Thoracic aorta endothelial cell (primary cell): ENCODE measurements around the gene MYADML2. TPM values are rescaled to one million over a fixed set of nuclear protein-coding genes. Genes with fewer than 3 reads are reported as not detected.

Experiments
- total RNA-seq: library from RNA; depleted of rRNA; stranded (reverse); fragments of >200 nt; gene quantifications from 2 replicates; pipeline ENCODE4 v1.2.3, GENCODE V29; 2012

MYADML2 gene
- total RNA-seq, result not detected in 2 replicates

GRCh38 chr17:81947189-81947588 is at the start of gene MYADML2:
TSS of gene MYADML2 (minus strand) at chr17:81947233. CDS start at chr17:81941741, 5,492 bp downstream.

GRCh38 chr17:81977211-81977808 is 30.3 kb upstream of the MYADML2 start, which contains the start of gene ASPSCR1:
TSS of gene ASPSCR1 (plus strand) at chr17:81977629. CDS start at chr17:81977647, 18 bp downstream.

GRCh38 chr17:81961087-81961511 is 14.1 kb upstream of the MYADML2 start, which contains the start of gene NOTUM:
TSS of gene NOTUM (minus strand) at chr17:81961187. CDS start at chr17:81960909, 278 bp downstream.

GRCh38 chr17:81927653-81928543 is 19.1 kb downstream of the MYADML2 start, which contains the start of gene MAFG:
TSS of gene MAFG (minus strand) at chr17:81927735. CDS start at chr17:81923185, 4,550 bp downstream.

GRCh38 chr17:81917565-81918332 is 29.3 kb downstream of the MYADML2 start, which contains the start of gene SIRT7:
TSS of gene SIRT7 (minus strand) at chr17:81918176. CDS start at chr17:81918131, 45 bp downstream.

GRCh38 chr17:81911277-81911961 is 35.6 kb downstream of the MYADML2 start, which contains the start of gene PCYT2:
TSS of gene PCYT2 (minus strand) at chr17:81911399. CDS start at chr17:81911355, 44 bp downstream.

GRCh38 chr17:81902023-81902652 is 44.9 kb downstream of the MYADML2 start, which contains the start of gene NPB:
TSS of gene NPB (plus strand) at chr17:81902238. CDS start at chr17:81902278, 40 bp downstream.

Other genes starting within 250 kb of the MYADML2 start
- 40.8 and 41.5 TPM in 2 replicates for gene MRPL12, start 243.9 kb downstream of the MYADML2 start, total RNA-seq
- gene SLC25A10, start 234.9 kb downstream of the MYADML2 start, total RNA-seq, result 16.2 and 23.7 TPM in 2 replicates
- not detected in 2 replicates for gene GCGR, start 143.1 kb downstream of the MYADML2 start, total RNA-seq
- gene MCRIP1, start 113.9 kb downstream of the MYADML2 start, total RNA-seq, result 57.1 and 68.8 TPM in 2 replicates
- gene PPP1R27, start 112.2 kb downstream of the MYADML2 start, total RNA-seq, result not detected in 2 replicates
- 824 and 903 TPM in 2 replicates for gene P4HB, start 86.7 kb downstream of the MYADML2 start, total RNA-seq
- 229 and 236 TPM in 2 replicates for gene ARHGDIA, start 75.9 kb downstream of the MYADML2 start, total RNA-seq
- gene ALYREF, start 55.6 kb downstream of the MYADML2 start, total RNA-seq, result 176 and 187 TPM in 2 replicates
- gene ANAPC11, start 55.5 kb downstream of the MYADML2 start, total RNA-seq, result 99.4 and 125 TPM in 2 replicates
- 0.13 and 0.22 TPM in 2 replicates for gene NPB, start 45.0 kb downstream of the MYADML2 start, total RNA-seq
- 30.1 and 51.0 TPM in 2 replicates for gene PCYT2, start 35.8 kb downstream of the MYADML2 start, total RNA-seq
- gene SIRT7, start 29.1 kb downstream of the MYADML2 start, total RNA-seq, result 17.3 and 21.1 TPM in 2 replicates
- 20.7 and 22.2 TPM in 2 replicates for gene MAFG, start 19.5 kb downstream of the MYADML2 start, total RNA-seq
- 53.7 and 56.3 TPM in 2 replicates for gene PYCR1, start 9.9 kb downstream of the MYADML2 start, total RNA-seq
- not detected in 2 replicates for gene NOTUM, start 14.0 kb upstream of the MYADML2 start, total RNA-seq
- gene ASPSCR1, start 30.4 kb upstream of the MYADML2 start, total RNA-seq, result 15.8 and 19.1 TPM in 2 replicates
- gene CENPX, start 75.6 kb upstream of the MYADML2 start, total RNA-seq, result 46.4 and 49.8 TPM in 2 replicates
- gene LRRC45, start 76.1 kb upstream of the MYADML2 start, total RNA-seq, result 17.4 and 20.7 TPM in 2 replicates
- 21.4 and 23.1 TPM in 2 replicates for gene RAC3, start 84.4 kb upstream of the MYADML2 start, total RNA-seq
- gene DCXR, start 90.5 kb upstream of the MYADML2 start, total RNA-seq, result 44.3 and 54.9 TPM in 2 replicates
- gene RFNG, start 104.6 kb upstream of the MYADML2 start, total RNA-seq, result 22.6 and 23.7 TPM in 2 replicates
- gene GPS1, start 104.7 kb upstream of the MYADML2 start, total RNA-seq, result 82.2 and 98.8 TPM in 2 replicates
- 59.5 and 62.2 TPM in 2 replicates for gene DUS1L, start 118.6 kb upstream of the MYADML2 start, total RNA-seq
- 141 and 288 TPM in 2 replicates for gene FASN, start 151.0 kb upstream of the MYADML2 start, total RNA-seq